HG03354 (cell line): ENCODE data around the gene HTR2C.
A peak's percentile ranks its signal among the peaks of the same experiment; 100 is the strongest.

Source experiments
- ATAC-seq: cut with Tn5 transposase; IDR thresholded peaks from one replicate; pipeline ENCODE4 v1.9.1; 2021; ENCODE audit warnings: mild to moderate bottlenecking; ENCODE audit not compliant: unreplicated experiment, poor library complexity, severe bottlenecking

The HTR2C gene

GRCh38 chrX:114709406-114709805 lies 125.5 kb downstream of the HTR2C start:
- no peak for ATAC-seq

GRCh38 chrX:114710571-114710970 lies 126.7 kb downstream of the HTR2C start:
- ATAC-seq = no peak

- ATAC-seq = no peak
Observed at GRCh38 chrX:114712466-114712865, 128.6 kb downstream of the HTR2C start.

DNA sequence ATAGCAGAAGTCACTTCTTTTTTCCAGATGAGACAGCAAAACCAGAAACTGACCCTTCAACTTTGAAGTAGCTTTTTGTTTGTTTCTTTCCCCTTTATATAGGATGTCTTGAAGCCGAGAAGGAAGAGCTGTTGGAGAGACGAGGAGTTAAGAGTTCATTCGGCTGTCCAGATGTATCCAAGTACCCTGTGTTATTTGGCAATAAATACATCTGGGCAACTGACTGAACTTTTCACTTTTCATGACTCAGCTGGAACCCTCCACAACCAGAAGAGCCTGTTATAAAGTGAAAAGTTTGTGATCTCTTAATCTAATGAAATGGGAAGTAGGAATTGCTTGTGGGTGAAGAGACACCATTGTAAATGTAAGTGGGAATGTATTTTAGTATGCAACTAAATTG lies 131.2 kb downstream of the HTR2C start:
- ATAC-seq = no peak

DNA sequence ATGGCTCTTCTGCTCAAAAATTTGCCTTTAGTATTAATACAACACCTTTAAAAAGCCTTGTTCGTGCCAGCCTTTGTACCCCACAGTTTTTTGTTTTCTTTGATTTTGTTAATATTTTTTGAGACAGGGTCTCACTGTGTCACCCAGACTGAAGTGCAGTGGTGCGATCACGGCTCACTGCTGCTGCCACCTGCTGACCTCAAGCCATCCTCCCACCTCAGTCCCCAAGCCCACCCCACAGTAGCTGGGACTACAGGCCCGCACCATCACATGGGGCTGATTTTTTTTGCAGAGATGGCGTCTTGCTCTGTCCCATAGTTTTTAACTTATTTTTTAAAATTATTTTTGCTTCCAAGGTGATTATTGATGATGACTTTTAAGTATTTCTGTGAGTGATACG lies 134.0 kb downstream of the HTR2C start:
- peak; percentile 79 for ATAC-seq

DNA sequence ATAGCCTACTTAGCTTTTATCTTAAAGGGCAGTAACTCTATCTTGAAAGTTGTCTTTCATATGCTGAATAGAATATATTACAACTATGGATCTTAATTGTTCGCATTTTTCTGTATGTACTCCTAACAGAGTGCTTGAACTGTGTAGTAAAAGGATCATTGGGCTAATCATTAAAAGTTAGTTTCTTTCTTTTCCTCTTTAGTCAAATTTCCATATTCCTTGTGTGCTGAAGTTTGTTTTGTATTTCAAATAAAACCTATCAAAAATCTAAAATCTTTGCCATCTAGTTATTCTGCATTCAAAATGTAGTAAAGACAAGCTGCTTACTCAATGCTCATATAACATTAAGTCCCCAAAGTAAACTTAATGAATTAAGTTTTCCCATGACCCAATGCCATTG lies 182.7 kb downstream of the HTR2C start:
- ATAC-seq = no peak

DNA sequence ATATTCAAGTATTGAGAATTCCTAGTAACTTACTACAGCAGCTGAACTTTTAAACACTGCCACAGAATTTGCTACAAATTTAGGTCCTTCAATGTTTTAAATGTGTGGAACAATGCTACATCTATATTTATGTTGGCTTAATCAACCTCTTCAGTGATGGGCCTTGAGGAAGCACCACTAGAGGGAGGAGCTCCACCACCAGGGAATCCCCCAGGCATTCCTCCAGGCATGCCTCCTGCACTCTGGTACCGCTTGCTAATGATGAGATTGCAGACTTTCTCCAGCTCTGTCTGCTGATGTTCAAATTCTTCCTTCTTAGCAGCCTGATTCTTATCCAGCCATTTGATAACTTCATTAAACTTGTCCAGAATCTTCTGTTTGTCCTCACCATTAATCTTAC lies 190.8 kb downstream of the HTR2C start:
- no peak for ATAC-seq

GRCh38 chrX:114782925-114783324 lies 199.0 kb downstream of the HTR2C start:
- ATAC-seq = no peak

GRCh38 chrX:114787061-114787460 lies 203.2 kb downstream of the HTR2C start:
- no peak for ATAC-seq

GRCh38 chrX:114797494-114797893 lies 213.6 kb downstream of the HTR2C start:
- no peak for ATAC-seq

DNA sequence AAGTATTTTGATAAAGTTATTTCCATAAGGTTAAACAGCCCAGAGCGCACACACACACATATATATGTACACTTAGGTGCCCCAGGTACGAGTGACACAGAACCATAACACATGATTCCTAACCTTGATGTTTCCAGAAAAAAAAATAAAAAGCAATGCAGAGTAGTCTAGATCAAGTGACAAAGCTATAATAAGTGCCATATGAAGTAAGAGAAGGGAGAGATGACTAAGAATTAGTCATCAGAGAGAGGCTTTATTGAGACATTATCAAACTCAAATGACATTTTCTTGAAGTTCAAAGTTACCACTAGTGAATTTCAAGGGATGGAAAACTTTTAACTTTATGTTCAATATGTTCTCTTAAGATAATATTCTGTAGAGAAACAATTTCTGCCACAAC lies 215.0 kb downstream of the HTR2C start:
- ATAC-seq = no peak

- no peak for ATAC-seq
Observed at GRCh38 chrX:114800719-114801118, 216.8 kb downstream of the HTR2C start.

DNA sequence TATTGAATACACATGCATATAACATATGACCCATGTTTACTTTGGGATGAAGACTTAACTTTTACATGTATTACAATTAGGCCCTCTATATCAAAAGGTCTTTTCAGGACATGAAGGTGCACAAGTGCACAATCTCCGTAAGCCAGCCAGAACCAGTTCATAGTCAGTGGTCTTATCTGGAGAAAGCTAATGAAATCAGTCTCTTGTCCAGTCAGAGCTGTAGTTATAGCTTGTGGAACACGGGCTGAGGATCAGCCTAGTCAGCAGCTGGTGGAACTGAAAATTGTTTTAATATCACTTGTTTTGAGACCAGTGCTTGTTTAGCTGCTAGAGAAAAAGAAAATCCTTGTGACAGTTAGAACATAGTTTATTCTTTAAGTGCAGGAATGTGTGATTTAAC lies 235.6 kb downstream of the HTR2C start:
- ATAC-seq = no peak

GRCh38 chrX:114841051-114841450 lies 257.2 kb downstream of the HTR2C start:
- ATAC-seq = no peak

DNA sequence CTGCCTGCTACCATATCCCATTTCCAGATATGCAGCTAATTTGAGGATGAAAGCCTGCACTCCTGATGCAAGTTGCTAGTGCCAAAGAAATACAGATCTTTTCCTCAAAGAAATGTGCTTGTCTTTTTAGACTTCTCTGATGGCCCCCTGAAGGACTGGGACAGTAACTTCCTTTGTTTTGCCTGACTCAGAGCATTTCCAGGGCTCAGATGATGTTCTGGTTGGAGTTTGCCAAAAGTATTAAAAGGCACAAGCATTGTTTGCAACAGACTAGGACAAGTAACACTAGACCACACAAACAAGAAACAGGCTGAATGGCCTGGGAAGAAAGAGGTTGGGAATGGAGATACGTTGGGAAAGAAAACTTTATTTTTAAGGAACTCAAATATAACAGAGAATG lies 258.3 kb downstream of the HTR2C start:
- ATAC-seq = no peak

DNA sequence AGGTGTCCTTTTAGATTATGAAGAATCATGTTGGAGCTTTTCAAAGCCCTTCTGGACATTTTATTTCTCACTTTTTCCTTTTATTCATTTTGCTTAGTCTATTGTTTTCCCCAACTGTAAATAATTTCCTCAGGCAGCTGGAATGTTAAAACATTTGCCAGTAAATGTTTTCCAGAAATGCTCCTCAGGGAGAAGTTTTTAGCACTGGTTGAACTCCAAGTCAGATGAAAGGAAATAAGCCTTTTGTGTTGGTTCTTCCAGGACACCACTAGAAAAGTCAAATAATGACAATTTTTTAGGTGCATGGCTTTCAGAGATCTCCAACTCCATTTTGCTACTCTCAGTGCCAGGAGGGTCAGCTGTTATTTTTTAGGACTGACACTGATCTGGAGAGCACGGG lies 305.6 kb downstream of the HTR2C start:
- no peak for ATAC-seq

DNA sequence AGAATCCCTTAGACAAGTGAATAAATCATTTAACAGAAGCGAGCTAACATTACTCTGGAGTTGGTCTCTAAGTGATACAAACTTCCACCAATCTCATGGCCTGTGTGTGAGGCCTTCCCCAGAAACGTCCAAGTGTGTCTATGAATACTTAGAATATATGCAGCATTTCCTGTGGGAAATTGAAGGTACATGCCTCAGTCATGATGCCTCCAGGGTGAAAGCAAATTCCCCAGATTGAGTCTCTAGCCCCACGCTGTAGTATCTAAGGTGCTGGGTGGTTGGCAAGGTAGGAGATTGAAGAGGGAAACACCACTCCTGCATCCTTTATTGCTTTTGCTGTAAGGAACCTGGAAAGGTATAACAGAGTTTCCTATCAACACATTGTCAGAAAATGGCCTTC lies 319.7 kb downstream of the HTR2C start:
- no peak for ATAC-seq

GRCh38 chrX:114905251-114905650 lies 321.4 kb downstream of the HTR2C start:
- no peak for ATAC-seq

DNA sequence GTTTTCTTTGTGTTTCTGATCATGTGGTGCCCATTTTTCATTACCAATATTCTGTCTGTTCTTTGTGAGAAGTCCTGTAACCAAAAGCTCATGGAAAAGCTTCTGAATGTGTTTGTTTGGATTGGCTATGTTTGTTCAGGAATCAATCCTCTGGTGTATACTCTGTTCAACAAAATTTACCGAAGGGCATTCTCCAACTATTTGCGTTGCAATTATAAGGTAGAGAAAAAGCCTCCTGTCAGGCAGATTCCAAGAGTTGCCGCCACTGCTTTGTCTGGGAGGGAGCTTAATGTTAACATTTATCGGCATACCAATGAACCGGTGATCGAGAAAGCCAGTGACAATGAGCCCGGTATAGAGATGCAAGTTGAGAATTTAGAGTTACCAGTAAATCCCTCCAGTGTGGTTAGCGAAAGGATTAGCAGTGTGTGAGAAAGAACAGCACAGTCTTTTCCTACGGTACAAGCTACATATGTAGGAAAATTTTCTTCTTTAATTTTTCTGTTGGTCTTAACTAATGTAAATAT lies 323.2 kb downstream of the HTR2C start:
- ATAC-seq = no peak

- no peak for ATAC-seq
Observed at GRCh38 chrX:114924423-114924822, 340.5 kb downstream of the HTR2C start.

DNA sequence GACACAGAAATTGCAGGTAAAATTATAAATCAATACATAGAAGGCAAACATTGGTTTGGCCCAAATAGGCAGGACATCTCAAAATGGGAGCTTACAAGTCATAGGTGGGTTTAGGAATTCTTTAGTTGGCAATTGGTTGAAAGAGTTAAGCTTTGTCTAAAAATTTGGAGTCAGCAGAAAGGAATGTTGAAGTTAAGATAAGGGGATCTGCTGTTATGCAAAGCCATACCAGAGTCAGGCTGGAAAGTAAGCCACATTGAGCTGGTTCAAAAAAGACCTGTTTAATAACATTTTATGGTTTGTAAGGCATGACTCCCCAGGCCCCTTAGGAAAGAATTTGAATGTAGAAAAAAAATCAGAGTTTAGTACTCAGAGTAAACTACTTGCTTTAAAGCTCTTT lies 341.0 kb downstream of the HTR2C start:
- no peak for ATAC-seq

DNA sequence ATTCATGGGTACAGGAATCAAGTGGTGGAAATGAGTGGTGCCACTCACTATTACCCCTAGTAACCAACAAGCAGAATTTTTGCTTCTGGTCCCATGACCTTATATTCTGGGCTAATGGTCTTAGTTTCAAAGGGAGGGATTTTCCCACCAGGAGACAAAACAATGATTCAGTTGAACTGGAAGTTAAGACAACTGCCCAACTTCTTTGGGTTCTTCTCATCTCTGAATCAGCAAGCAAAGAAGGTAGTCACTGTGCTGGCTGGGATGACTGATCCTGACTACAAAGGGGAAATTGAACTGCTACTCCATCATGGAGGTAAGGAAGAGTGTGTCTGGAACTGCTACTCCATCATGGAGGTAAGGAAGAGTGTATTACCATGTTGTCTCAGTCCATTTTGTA lies 346.3 kb downstream of the HTR2C start:
- no peak for ATAC-seq

DNA sequence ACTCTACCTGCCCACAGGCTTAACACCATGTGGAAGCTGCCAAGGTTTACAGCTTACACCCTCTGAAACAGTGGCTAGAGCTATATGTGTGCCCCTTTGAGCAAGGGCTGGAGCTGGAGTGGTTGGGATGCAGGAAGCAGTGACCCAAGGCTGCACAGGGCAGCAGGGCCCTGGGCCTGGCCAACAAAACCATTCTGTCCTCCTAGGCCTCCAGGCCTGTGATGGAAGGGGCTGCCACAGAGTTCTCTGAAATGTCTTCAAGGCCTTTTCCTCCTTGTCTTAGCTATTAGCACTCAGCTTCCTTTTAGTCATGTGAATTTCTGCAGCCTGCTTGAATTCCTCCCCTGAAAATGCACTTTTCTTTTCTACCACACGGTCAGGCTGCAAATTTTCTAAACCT lies 348.7 kb downstream of the HTR2C start:
- no peak for ATAC-seq
